WTC11 (cell line): Measurements from ENCODE around the gene PFDN1.

Source experiments
- ATF2 ChIP-seq: sonication (generic); formaldehyde crosslinking; IDR thresholded peaks from 2 replicates; pipeline ENCODE4 v1.8.1; 2022; ENCODE audit warnings: low read depth, missing genetic modification reagents, borderline replicate concordance
- TF ChIP-seq, protein P1 (sequence below): sonication (generic); formaldehyde crosslinking; IDR thresholded peaks from 2 replicates; pipeline ENCODE4 v1.8.1; 2023; ENCODE audit warnings: mild to moderate bottlenecking, missing genetic modification reagents, moderate library complexity

DNA sequence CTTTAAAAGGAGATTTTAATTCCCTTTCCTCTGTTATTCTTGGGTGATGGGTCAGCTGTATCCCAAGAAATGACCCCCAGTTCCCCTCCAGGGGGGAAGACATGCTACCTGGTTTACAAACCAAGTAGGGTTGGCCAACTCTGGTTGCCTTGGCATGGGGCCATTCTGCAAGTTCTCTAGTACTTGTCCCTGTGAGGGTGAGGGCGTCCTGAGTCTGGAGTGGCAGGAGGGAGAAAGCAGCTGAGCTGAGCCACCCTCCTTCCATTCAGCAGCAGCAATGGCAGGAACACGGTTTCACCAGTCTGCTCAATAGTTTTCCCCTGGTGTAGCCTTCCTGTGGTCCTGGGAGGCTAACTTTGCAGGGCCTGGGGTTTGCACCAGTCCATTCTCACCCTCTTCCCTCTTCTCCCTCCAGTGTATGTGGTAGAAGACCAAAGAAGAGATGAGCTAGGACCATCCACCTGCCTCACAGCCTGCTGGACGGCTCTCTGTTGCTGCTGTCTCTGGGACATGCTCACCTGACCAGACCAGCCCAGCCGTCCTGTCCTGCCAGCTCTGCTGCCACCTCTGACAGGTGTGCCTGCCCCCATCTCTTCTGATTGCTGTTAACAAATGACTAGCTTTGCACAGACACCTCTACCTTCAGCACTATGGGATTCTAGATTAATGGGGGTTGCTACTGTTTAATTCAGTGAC is 59.9 kb downstream of the PFDN1 start:
- no peak for TF ChIP-seq ATF2 (CRISPR knock-in tag)
- TF ChIP-seq, protein P1, sequence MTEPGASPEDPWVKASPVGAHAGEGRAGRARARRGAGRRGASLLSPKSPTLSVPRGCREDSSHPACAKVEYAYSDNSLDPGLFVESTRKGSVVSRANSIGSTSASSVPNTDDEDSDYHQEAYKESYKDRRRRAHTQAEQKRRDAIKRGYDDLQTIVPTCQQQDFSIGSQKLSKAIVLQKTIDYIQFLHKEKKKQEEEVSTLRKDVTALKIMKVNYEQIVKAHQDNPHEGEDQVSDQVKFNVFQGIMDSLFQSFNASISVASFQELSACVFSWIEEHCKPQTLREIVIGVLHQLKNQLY (CRISPR knock-in tag), result no peak
